Left lung (tissue), 10 donors: ENCODE results near the gene TENM3. TPM values are rescaled to one million over a fixed set of nuclear protein-coding genes. Genes with fewer than 3 reads are reported as not detected.
A peak's percentile ranks its signal among the peaks of the same experiment; 100 is the strongest.

Experiments used
- ATAC-seq: fragments of 200-7000 bp; cut with Tn5 transposase; one replicate; pipeline ENCODE4 v1.9.1; 2020; ENCODE audit warnings: moderate library complexity
- DNase-seq, 4 donors: peaks; one replicate each; pipeline ENCODE4 v3.0.0-alpha.2; 2013 to 2020
- H3K27ac ChIP-seq, 2 donors: fragments of 200-600 bp; sonication (generic) in 1 of 2; one replicate each; pipeline versions ENCODE4 v1.5.0 to v1.8.0; 2020 to 2021
- H3K27me3 ChIP-seq, 2 donors: fragments of 200-600 bp; sonication (generic) in 1 of 2; one replicate each; pipeline versions ENCODE4 v1.5.0 to v1.8.0; 2020 to 2021
- H3K36me3 ChIP-seq, 2 donors: fragments of 200-600 bp; sonication (generic) in 1 of 2; one replicate each; pipeline versions ENCODE4 v1.5.0 to v1.8.0; 2020 to 2021
- H3K4me1 ChIP-seq, 2 donors: fragments of 200-600 bp; one replicate each; pipeline ENCODE4 v1.8.0; 2021
- H3K4me3 ChIP-seq, 2 donors: fragments of 200-600 bp; sonication (generic) in 1 of 2; one replicate each; pipeline versions ENCODE4 v1.5.0 to v1.8.0; 2020 to 2021; ENCODE audit warnings: mild to moderate bottlenecking in 1 of 2
- H3K9me3 ChIP-seq, 2 donors: fragments of 200-600 bp; sonication (generic) in 1 of 2; one replicate each; pipeline versions ENCODE4 v1.5.0 to v1.8.0; 2020 to 2021
- CTCF ChIP-seq, 2 donors: fragments of 200-600 bp; sonication (generic) in 1 of 2; IDR thresholded peaks; one replicate each; pipeline versions ENCODE4 v1.5.0 to v1.8.0; 2021; ENCODE audit warnings: antibody characterized with exemption in 2 of 2
- intact Hi-C, 2 donors: fragments of 100-400 bp; cut with DNase I; formaldehyde crosslinking; loops; one replicate each; pipeline versions ENCODE4 v1.11.2 to v1.14.2; 2022
- polyA plus RNA-seq, 6 donors: library from polyadenylated mRNA; unstranded; fragments of 120-200 nt; gene quantifications; one replicate each; pipeline ENCODE4 v1.2.1, GENCODE V29; 2013; ENCODE audit not compliant: insufficient read length in 6 of 6
- total RNA-seq, 2 donors: library from RNA; stranded (reverse); fragmentation: NEBNext Ultra II Directional; extraction: Animal tissue kit (Norgen Biotek cat#: 25700); gene quantifications; one replicate each; pipeline ENCODE4 v1.2.1, GENCODE V29; 2021
- donor health status: DM: no; HTN: yes; CAD: no.
- donor health status: DM: no; HTN: no; CAD: no.

Gene TENM3
- total and polyA plus RNA-seq, 8 donors: 2.2 to 5.6 (median 3.1) TPM

GRCh38 chr4:182338063-182338462 is 94.9 kb downstream of the TENM3 start:
- Histone ChIP-seq H3K4me1 (no peaks in the 10 kb centered on the region), H3K4me3 (no peak overlapping the region), H3K27me3 (no peaks in the 10 kb centered on the region), H3K36me3 (no peaks in the 10 kb centered on the region), H3K9me3 (no peaks in the 10 kb centered on the region), H3K27ac (no peak overlapping the region)
- no peak for TF ChIP-seq CTCF (IDR thresholded peaks at IDR 0.05)
- intact Hi-C loops: no loop called here
- ATAC-seq (no peak), DNase-seq (no peak)

- ATAC-seq (no peak), DNase-seq (no peak)
- H3K4me1 ChIP-seq: no peaks in the 10 kb centered on the region
- no peaks in the 10 kb centered on the region for H3K27me3 ChIP-seq
- intact Hi-C loops: no loop called here
- H3K27ac ChIP-seq: no peak overlapping the region
- H3K9me3 ChIP-seq: no peaks in the 10 kb centered on the region
- TF ChIP-seq CTCF (IDR thresholded peaks at IDR 0.05): no peak
- H3K36me3 ChIP-seq: no peaks in the 10 kb centered on the region
- H3K4me3 ChIP-seq: no peak overlapping the region
Observed at GRCh38 chr4:182338746-182339145, 95.5 kb downstream of the TENM3 start.

GRCh38 chr4:182339221-182339641 is 96.0 kb downstream of the TENM3 start:
- Histone ChIP-seq H3K9me3 (no peaks in the 10 kb centered on the region), H3K27ac (no peak overlapping the region), H3K27me3 (no peaks in the 10 kb centered on the region), H3K4me3 (no peak overlapping the region), H3K4me1 (no peaks in the 10 kb centered on the region), H3K36me3 (no peaks in the 10 kb centered on the region)
- TF ChIP-seq CTCF (IDR thresholded peaks at IDR 0.05): no peak
- intact Hi-C loops: no loop called here
- ATAC-seq (no peak), DNase-seq (no peak)

- ATAC-seq (no peak), DNase-seq (peak in 1 of 4 donors; percentile 6)
- H3K27me3 ChIP-seq: peaks cover 0 to 6% of the 10 kb centered on the region in 2 donors
- no peaks in the 10 kb centered on the region for H3K9me3 ChIP-seq
- no peak overlapping the region for H3K4me3 ChIP-seq
- intact Hi-C loops: no loop called here
- no peaks in the 10 kb centered on the region for H3K36me3 ChIP-seq
- TF ChIP-seq CTCF (IDR thresholded peaks at IDR 0.05): no peak
- no peak overlapping the region for H3K27ac ChIP-seq
- no peaks in the 10 kb centered on the region for H3K4me1 ChIP-seq
Observed at GRCh38 chr4:182343453-182343852, 100.3 kb downstream of the TENM3 start.

- intact Hi-C loops: no loop called here
- H3K36me3 ChIP-seq: no peaks in the 10 kb centered on the region
- H3K27ac ChIP-seq: no peak overlapping the region
- no peaks in the 10 kb centered on the region for H3K4me1 ChIP-seq
- H3K27me3 ChIP-seq: peaks cover 0 to 6% of the 10 kb centered on the region in 2 donors
- no peak overlapping the region for H3K4me3 ChIP-seq
- ATAC-seq (no peak), DNase-seq (no peak)
- no peak for TF ChIP-seq CTCF (IDR thresholded peaks at IDR 0.05)
- H3K9me3 ChIP-seq: no peaks in the 10 kb centered on the region
Observed at GRCh38 chr4:182344968-182345367, 101.8 kb downstream of the TENM3 start.
